PFSK-1 (cell line): ENCODE data around the gene DPP6.

Source experiments
- FOXP2 ChIP-seq: optimal IDR thresholded peaks from 2 replicates; pipeline ENCODE3; 2011; ENCODE audit warnings: borderline replicate concordance, control low read depth, inconsistent platforms; ENCODE audit not compliant: insufficient read depth; ENCODE audit errors: extremely low read length, extremely low read depth
- POLR2AphosphoS5 ChIP-seq: IDR thresholded peaks from 2 replicates; pipeline ENCODE4 v1.6.1; 2012; ENCODE audit warnings: low read depth, mild to moderate bottlenecking, control low read depth, low read length, moderate library complexity
- REST ChIP-seq, 2 experiments: IDR thresholded peaks; 2 replicates each; pipeline versions ENCODE4 v1.6.1 to v1.8.0; 2011 to 2012; ENCODE audit warnings: low read depth in 2 of 2, low read length in 2 of 2, control low read depth in 1 of 2, inconsistent platforms in 1 of 2, mild to moderate bottlenecking in 1 of 2, moderate library complexity in 1 of 2; ENCODE audit not compliant: insufficient read depth in 1 of 2
- SIN3A ChIP-seq: IDR thresholded peaks from 2 replicates; pipeline ENCODE4 v1.6.1; 2012; ENCODE audit warnings: mild to moderate bottlenecking, low read length, moderate library complexity, borderline replicate concordance; ENCODE audit not compliant: insufficient read depth
- TAF1 ChIP-seq: IDR thresholded peaks from 2 replicates; pipeline ENCODE4 v1.6.1; 2012; ENCODE audit warnings: low read length, control low read depth, borderline replicate concordance; ENCODE audit not compliant: insufficient read depth

Gene DPP6

GRCh38 chr7:154564676-154565075 lies 512.5 kb downstream of the DPP6 start:
- TF ChIP-seq TAF1 (no peak), REST (IDR thresholded peaks at IDR 0.05; ENCODE audit: insufficient read depth in 1 of 2, low read depth in 2 of 2, low read length in 2 of 2) (no peak), FOXP2 (no peak), POLR2AphosphoS5 (no peak), SIN3A (no peak)

- TF ChIP-seq TAF1: no peak
- TF ChIP-seq REST (IDR thresholded peaks at IDR 0.05; ENCODE audit: insufficient read depth in 1 of 2, low read depth in 2 of 2, low read length in 2 of 2): no peak
- TF ChIP-seq POLR2AphosphoS5: no peak
- TF ChIP-seq FOXP2: no peak
- TF ChIP-seq SIN3A: no peak
These were observed 514.7 kb downstream of the DPP6 start for GRCh38 chr7:154566877-154567276.

GRCh38 chr7:154568346-154568745 lies 516.1 kb downstream of the DPP6 start:
- TF ChIP-seq TAF1 (no peak), POLR2AphosphoS5 (no peak), SIN3A (no peak), REST (IDR thresholded peaks at IDR 0.05; ENCODE audit: insufficient read depth in 1 of 2, low read depth in 2 of 2, low read length in 2 of 2) (no peak), FOXP2 (no peak)

- no peak for TF ChIP-seq TAF1
- TF ChIP-seq SIN3A: no peak
- no peak for TF ChIP-seq REST (IDR thresholded peaks at IDR 0.05; ENCODE audit: insufficient read depth in 1 of 2, low read depth in 2 of 2, low read length in 2 of 2)
These were observed 517.7 kb downstream of the DPP6 start for GRCh38 chr7:154569916-154570315.

GRCh38 chr7:154571772-154572171 lies 519.6 kb downstream of the DPP6 start:
- TF ChIP-seq TAF1 (no peak), FOXP2 (no peak), REST (IDR thresholded peaks at IDR 0.05; ENCODE audit: insufficient read depth in 1 of 2, low read depth in 2 of 2, low read length in 2 of 2) (no peak), SIN3A (no peak), POLR2AphosphoS5 (no peak)
